Testis (tissue), 3 donors: ENCODE measurements around the gene CDC20. TPM values are rescaled to one million over a fixed set of nuclear protein-coding genes. Genes with fewer than 3 reads are reported as not detected.
A peak's percentile ranks its signal among the peaks of the same experiment; 100 is the strongest.

Source experiments
- DNase-seq: peaks from one replicate; pipeline ENCODE4 v3.0.0-alpha.2; 2019
- H3K27ac ChIP-seq, 2 donors: fragments of 200-600 bp; sonication (generic); one replicate each; pipeline ENCODE4 v1.5.1; 2019
- H3K27me3 ChIP-seq: fragments of 200-600 bp; sonication (generic); one replicate; pipeline ENCODE4 v1.5.1; 2019
- H3K36me3 ChIP-seq: fragments of 200-600 bp; sonication (generic); one replicate; pipeline ENCODE4 v1.5.1; 2017; ENCODE audit warnings: low read depth; ENCODE audit errors: missing control alignments
- H3K4me1 ChIP-seq: fragments of 200-600 bp; sonication (generic); one replicate; pipeline ENCODE4 v1.5.1; 2019
- H3K4me3 ChIP-seq, 2 donors: fragments of 200-600 bp; sonication (generic); one replicate each; pipeline ENCODE4 v1.5.1; 2017 to 2019
- H3K9me3 ChIP-seq: fragments of 200-600 bp; sonication (generic); one replicate; pipeline ENCODE4 v1.5.1; 2017
- POLR2A ChIP-seq: fragments of 450-650 bp; IDR thresholded peaks from one replicate; pipeline ENCODE4 v1.6.1; 2017; ENCODE audit warnings: antibody characterized with exemption, mild to moderate bottlenecking, moderate library complexity
- WGBS, 2 donors: methylation state at CpG; one replicate each; pipeline ENCODE4 v1.1.5; 2018; 5-methylcytosine and 5-hydroxymethylcytosine counted together
- intact Hi-C: fragments of 100-400 bp; cut with DNase I; formaldehyde crosslinking; loops from one replicate; pipeline ENCODE4 v1.15.1; 2023; ENCODE audit warnings: low total_unique reads
- polyA plus RNA-seq: library from polyadenylated mRNA; stranded (reverse); fragments of 350-450 nt; fragmentation: Illumina TruSeq; extraction: RNeasy Lipid Tissue Mini Kit (QIAGEN cat#74804); gene quantifications from one replicate; pipeline ENCODE4 v1.2.3, GENCODE V29; 2014; ENCODE audit warnings: low read depth, low replicate concordance; ENCODE audit not compliant: insufficient read depth
- total RNA-seq, 2 donors: library from RNA; depleted of rRNA; stranded (reverse); fragments of >200 nt; gene quantifications; one replicate each; pipeline ENCODE4 v1.2.3, GENCODE V29; 2016
- TF ChIP-seq, protein P1 (sequence below), 3 experiments: fragments of 450-650 bp in 2 of 3; fragments of 200-600 bp in 1 of 3; sonication (generic) in 1 of 3; IDR thresholded peaks; one replicate each; pipeline ENCODE4 v1.5.1; 2016 to 2019; ENCODE audit warnings: antibody characterized with exemption in 3 of 3, mild to moderate bottlenecking in 2 of 3, moderate library complexity in 1 of 3

Gene CDC20
- total and polyA plus RNA-seq, 3 donors from 2014 or later, result 44.7 to 135 (median 48.6) TPM

DNA sequence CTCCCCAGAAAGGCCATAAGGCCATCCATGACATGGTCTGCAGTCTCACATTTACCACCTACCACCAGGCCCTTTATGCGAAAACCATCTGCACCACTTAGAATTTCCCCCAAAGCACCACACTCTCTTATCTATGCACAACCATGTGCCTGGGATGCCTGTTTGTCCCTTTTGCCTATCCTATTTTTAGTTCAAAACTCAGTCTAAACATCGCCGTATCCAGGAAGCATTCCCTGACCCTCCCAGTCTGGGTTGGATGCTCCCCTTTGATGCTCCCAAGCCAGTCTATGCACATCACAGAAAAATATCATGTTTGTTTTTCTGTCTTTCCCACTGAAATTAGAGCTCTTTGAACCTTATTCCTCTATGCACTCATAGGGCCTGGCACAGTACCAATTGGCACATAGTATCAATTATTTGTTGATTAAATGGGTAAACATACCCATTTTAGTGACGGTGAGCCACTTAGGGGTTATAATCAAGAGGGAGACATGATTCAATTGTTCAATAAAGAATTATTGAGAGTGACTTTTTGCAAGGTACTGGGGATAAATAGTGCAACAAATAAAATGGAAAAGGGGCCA, 14.4 kb upstream of the CDC20 start:
- no peaks in the 10 kb centered on the region for H3K27me3 ChIP-seq
- peak overlapping the region in 1 of 2 donors; percentile 2 for H3K27ac ChIP-seq
- no peaks in the 10 kb centered on the region for H3K4me1 ChIP-seq
- no peak for TF ChIP-seq POLR2A
- TF ChIP-seq, protein P1, sequence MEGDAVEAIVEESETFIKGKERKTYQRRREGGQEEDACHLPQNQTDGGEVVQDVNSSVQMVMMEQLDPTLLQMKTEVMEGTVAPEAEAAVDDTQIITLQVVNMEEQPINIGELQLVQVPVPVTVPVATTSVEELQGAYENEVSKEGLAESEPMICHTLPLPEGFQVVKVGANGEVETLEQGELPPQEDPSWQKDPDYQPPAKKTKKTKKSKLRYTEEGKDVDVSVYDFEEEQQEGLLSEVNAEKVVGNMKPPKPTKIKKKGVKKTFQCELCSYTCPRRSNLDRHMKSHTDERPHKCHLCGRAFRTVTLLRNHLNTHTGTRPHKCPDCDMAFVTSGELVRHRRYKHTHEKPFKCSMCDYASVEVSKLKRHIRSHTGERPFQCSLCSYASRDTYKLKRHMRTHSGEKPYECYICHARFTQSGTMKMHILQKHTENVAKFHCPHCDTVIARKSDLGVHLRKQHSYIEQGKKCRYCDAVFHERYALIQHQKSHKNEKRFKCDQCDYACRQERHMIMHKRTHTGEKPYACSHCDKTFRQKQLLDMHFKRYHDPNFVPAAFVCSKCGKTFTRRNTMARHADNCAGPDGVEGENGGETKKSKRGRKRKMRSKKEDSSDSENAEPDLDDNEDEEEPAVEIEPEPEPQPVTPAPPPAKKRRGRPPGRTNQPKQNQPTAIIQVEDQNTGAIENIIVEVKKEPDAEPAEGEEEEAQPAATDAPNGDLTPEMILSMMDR (IDR thresholded peaks at IDR 0.05), result no peak
- intact Hi-C loops, result no loop called here
- no peaks in the 10 kb centered on the region for H3K9me3 ChIP-seq
- DNase-seq, result no peak
- 66 to 74% methylated on average over 4 of the region's 4 CpGs for WGBS, 2 donors
- H3K36me3 ChIP-seq, result no peaks in the 10 kb centered on the region
- H3K4me3 ChIP-seq, result no peak overlapping the region

DNA sequence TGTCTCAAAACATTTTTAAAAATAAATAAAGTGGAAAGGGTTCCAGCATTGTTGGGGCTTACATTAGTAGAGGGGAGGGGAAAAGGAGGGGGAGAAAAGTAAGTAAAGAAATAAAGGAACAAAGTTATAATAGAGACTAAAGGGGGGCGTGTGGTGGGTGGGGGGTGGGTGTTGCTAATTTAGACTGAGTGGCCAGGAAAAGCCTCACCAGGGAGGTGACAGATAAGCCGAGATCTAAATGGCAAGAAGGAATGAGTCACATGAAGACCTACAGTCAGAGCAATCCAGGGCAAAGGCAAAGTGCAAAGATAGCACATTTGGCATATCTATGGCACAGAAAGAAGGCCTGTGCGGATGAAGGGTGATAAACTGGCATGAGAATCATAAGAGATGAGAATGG, 13.7 kb upstream of the CDC20 start:
- H3K36me3 ChIP-seq, result no peaks in the 10 kb centered on the region
- TF ChIP-seq POLR2A, result no peak
- TF ChIP-seq, protein P1 (IDR thresholded peaks at IDR 0.05), result no peak
- no peaks in the 10 kb centered on the region for H3K9me3 ChIP-seq
- intact Hi-C loops, result no loop called here
- no peak for DNase-seq
- H3K27ac ChIP-seq, result no peak overlapping the region
- no peaks in the 10 kb centered on the region for H3K27me3 ChIP-seq
- H3K4me3 ChIP-seq, result no peak overlapping the region
- H3K4me1 ChIP-seq, result no peaks in the 10 kb centered on the region
- WGBS, 2 donors, result 55 to 72% methylated on average over 3 of the region's 3 CpGs

DNA sequence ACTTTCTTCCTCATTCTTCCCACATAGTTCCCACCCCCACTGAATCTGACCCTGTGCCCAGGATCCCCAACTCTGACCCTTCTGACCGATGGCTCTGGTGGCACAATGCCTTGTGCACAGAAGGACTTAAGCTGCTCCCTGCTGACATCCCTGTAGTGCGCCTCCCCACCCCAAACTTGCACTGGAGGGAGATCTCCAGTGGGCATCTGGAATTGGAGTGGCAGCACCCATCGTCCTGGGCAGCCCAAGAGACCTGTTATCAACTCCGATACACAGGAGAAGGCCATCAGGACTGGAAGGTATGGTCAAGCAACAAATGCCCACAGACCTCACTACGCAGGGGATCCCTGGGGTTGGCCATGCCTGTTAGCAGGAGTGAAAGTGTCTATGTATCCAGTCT, 12.1 kb upstream of the CDC20 start:
- H3K36me3 ChIP-seq, result no peaks in the 10 kb centered on the region
- intact Hi-C loops, result no loop called here
- TF ChIP-seq POLR2A, result no peak
- TF ChIP-seq, protein P1 (IDR thresholded peaks at IDR 0.05), result no peak
- H3K27ac ChIP-seq, result no peak overlapping the region
- H3K4me3 ChIP-seq, result no peak overlapping the region
- no peak for DNase-seq
- WGBS, 2 donors, result 77 to 93% methylated on average over 2 to 5 of the region's 5 CpGs
- no peaks in the 10 kb centered on the region for H3K27me3 ChIP-seq
- H3K4me1 ChIP-seq, result no peaks in the 10 kb centered on the region
- no peaks in the 10 kb centered on the region for H3K9me3 ChIP-seq

DNA sequence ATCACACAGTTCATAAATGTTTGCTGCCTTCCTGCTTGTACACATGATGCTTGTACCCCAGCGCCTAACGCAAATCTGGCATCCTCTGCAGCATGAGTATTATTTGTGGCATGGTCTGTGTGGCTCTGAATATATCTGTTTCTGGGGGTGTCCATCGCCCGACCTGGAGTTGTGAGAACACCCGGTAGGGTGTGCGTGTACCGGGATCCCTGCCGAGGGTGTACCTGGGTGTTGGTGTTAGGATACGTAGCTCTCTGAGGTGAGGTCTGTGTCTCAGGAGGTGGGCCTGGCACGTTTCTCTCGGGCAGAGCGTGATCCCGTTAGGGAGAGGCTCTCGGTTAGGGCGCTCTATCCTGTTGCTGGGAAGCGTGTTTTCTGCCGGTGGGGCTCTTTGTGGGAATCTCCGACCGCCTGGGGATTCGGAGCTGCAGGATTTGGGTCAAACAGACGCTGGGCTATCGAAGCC, 10.4 kb upstream of the CDC20 start:
- DNase-seq, result no peak
- WGBS, 2 donors, result 9 to 37% methylated on average over 2 to 22 of the region's 22 CpGs
- Histone ChIP-seq H3K27me3 (no peaks in the 10 kb centered on the region), H3K4me1 (no peaks in the 10 kb centered on the region), H3K4me3 (peak overlapping the region; percentile 48 to 77), H3K36me3 (no peaks in the 10 kb centered on the region), H3K9me3 (no peaks in the 10 kb centered on the region), H3K27ac (peak overlapping the region; percentile 72 to 76)
- TF ChIP-seq POLR2A, result no peak
- TF ChIP-seq, protein P1 (IDR thresholded peaks at IDR 0.05), result no peak
- intact Hi-C loops, result no loop called here
